Activated T-cell treated with anti-CD3 and anti-CD28 coated beads for 1 hour (primary cell): ENCODE results near the gene SOBP.

Source experiments
- DNase-seq: peaks from one replicate; pipeline ENCODE4 v3.0.0-alpha.2; 2020; ENCODE audit warnings: low read depth

The SOBP gene

DNA sequence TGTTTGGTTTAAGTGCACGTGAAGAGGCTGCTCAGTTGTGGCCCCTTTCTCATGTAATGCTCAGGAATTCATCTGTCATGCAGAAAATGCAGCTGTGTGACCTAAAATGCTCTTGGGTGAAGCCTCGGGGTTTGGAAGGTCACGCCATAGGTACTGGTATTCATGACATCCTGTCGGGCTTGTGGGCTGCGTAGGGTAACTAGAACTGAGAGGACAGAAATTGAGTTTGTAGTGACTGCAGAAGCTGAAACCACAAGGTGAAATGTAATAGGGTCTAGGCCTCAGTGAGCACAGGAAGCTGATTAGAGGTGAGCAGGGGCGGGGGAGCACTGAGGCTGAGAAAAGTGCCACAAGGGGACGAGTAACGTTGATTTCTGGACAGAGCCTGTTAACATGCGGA is 128.8 kb downstream of the SOBP start:
- no peak for DNase-seq

DNA sequence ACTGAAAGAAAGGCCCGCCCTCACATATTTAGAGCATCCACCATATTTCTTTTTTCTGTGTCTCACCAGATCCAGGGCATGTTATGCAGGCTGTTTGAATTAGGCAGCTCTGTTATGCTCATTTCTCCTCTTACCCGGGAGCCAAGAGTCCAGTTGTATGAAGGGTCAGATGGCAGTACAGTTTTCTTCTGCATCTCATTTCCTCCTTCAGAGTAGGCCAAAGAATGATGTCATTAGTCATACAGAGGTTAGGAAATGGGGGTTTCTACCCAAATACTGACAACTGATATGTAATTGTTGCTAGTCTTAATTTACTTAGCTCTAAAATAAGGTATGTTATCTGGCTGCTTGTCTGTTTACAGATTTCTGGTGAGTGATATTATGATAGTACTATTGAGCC is 130.8 kb downstream of the SOBP start:
- DNase-seq, result no peak

- DNase-seq, result no peak
These were observed 131.5 kb downstream of the SOBP start for GRCh38 chr6:107621229-107621937.

GRCh38 chr6:107622269-107622668 is 132.4 kb downstream of the SOBP start:
- DNase-seq, result no peak

- DNase-seq, result no peak
These were observed 134.1 kb downstream of the SOBP start for GRCh38 chr6:107624050-107624449.

GRCh38 chr6:107624541-107624940 is 134.6 kb downstream of the SOBP start:
- DNase-seq, result no peak

DNA sequence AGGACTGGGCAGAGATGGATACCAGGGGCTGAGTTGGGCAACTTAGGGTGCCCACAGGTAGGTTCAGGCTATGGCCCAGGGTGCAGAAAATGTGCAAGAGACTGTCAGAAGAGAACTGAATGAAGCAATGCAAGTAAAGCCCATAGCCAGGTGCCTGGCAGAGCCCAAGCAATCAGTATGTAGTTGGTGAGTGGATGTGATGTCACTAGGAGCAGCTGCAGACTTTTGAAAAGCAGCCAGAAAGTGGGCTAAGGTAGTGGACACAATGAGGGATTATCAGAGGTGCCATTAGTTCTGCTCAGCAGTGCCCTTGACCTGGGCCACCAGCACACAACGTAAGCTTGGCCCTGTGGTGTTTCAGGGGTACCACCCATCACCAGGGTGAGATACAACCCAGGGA is 135.3 kb downstream of the SOBP start:
- no peak for DNase-seq

DNA sequence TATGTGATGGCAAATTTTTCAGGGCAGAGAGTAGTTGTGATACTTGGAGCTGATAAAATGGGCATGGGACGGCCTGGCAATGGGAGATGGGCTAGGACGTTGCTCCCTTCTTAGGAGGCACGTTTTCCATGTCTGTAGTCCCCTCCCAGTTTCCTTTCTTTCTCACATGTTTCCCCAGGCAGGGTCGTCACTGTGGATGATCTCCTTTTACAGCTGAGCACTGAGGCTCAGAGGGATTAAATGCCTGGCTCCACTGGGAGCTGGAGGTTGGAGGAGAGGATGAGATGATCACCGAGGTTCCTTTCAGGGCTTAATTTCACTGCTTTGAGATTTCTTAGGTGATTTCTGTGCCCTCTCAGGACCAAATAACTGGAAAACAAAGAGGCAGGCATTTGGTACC is 136.7 kb downstream of the SOBP start:
- DNase-seq, result no peak

DNA sequence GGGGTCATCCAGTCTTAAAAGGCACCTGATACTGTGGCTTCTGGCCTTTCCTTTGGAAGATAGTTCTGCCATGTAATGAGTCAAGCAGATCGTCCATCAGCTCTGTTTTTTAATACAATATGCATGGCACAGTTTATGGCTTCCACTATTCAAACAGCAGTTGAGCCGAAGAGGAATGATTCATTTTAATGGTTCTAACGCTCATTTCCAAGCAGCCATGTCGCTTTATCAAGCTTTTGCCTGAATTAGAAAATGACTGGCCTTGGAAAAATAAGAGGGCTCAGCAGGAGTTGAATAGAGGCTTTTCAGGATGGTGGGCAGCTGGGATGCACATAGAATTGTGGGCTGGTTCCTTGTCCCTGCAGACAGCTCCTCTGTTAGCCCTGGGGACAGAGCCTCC is 138.1 kb downstream of the SOBP start:
- no peak for DNase-seq

DNA sequence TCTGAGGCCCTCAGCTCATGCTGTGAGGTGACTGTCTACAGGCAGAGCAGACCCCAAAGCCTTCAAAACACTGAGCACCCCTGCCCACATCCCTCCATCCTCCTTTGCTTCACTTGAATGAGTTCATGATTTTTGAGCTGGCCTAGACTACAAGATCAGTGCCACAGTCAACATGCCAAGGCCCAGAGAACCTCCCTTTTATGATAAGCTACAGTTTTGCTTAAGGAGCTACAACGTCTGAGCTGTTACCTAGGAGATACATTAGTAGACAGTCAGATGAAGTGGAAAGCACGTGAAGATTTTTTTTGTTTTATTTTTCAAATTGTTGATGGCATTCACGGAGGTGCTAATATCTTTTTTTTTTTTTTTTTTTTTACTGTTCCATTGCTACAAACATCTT is 139.0 kb downstream of the SOBP start:
- no peak for DNase-seq

DNA sequence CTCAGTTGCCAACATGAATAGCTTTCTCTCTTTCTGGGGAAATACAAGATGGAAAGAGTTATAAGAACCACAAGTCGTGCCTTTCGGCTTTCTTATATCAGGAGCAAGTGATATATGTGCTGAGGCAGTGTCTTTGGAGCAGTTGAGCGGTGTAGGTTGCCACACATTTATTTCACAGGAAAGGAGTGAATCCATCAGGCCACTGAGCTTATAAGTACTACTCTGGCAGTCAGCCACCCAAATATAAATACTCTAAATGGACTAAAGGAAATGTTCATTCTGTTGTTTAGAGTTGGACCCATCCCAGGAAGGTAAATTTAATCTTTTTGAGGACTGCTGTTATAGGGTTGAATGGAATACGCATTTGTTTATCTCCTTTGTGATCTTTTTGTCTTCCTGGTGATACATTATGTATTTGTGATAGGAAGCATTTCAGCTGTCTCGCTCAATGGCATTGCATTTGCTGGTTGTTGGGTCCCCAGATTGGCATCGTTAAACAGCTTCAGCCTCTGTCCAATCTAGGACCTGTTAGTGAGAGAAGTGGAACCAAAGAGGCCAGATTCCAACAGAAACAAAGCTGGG is 139.7 kb downstream of the SOBP start:
- no peak for DNase-seq

- no peak for DNase-seq
These were observed 140.5 kb downstream of the SOBP start for GRCh38 chr6:107630348-107630977.

DNA sequence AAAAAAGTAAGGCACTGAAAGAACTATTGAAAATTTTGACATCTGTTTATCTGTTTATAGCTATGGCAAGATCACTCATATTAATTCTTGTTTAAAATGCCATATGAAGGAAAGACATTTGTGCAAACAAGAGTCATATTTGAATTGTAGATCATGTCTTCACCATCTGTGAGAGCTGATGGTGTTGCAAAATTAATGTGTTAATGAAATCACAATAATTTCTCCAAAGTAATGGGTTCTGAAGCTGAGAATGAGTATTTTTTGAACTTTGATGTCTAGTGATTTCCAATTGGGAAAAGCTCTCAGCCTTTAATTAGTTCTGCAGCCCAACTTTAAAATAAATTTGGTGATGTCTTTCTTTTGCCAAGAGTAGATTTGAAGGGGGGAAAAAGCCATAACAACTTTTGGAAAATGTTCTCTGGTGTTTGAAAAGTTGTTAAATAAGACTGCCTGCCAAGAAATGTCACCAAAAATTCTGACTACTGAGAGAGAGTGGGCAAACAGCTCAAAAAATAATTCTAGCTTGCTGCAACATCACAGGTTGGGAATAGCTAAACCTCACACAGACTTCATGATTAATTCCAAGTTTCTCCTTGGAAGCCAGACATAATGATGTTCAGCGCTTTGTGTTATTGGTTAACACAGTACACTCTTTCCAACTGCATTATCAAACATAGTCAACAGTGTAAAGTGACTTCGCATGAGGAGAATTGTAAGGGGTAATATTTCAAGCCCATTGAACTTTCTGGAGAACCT is 142.6 kb downstream of the SOBP start:
- no peak for DNase-seq

DNA sequence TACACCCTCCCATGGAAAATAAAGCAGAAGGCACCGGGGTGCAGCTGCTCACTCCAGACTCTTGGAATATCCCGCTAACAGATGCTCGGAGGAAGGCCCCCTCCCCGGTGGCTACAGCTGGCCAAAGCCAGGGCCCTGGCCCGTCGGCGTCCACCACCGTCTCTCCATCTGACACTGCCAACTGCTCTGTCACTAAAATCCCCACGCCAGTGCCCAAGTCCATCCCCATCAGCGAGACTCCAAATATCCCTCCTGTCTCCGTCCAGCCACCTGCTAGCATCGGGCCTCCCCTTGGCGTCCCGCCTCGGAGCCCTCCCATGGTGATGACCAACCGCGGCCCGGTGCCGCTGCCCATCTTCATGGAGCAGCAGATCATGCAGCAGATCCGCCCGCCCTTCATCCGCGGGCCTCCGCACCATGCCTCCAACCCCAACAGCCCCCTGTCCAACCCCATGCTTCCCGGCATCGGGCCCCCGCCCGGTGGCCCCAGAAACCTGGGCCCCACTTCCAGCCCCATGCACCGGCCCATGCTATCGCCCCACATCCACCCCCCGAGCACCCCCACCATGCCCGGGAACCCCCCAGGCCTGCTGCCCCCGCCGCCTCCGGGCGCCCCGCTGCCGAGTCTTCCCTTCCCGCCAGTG is 143.9 kb downstream of the SOBP start:
- DNase-seq, result no peak

GRCh38 chr6:107634324-107635056 is 144.6 kb downstream of the SOBP start:
- DNase-seq, result no peak

DNA sequence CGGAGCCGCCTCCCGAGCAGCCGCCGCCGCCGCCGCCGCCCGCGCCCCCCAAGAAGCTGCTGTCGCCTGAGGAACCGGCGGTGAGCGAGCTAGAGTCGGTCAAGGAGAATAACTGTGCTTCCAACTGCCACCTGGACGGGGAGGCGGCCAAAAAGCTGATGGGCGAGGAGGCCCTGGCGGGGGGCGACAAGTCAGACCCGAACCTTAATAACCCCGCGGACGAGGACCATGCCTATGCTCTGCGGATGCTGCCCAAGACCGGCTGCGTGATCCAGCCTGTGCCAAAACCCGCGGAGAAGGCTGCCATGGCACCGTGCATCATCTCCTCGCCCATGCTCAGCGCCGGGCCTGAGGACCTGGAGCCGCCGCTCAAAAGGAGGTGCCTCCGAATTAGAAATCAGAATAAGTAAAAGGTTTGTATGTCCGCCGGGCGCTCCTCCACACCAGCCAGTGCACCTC is 145.2 kb downstream of the SOBP start:
- DNase-seq, result no peak

DNA sequence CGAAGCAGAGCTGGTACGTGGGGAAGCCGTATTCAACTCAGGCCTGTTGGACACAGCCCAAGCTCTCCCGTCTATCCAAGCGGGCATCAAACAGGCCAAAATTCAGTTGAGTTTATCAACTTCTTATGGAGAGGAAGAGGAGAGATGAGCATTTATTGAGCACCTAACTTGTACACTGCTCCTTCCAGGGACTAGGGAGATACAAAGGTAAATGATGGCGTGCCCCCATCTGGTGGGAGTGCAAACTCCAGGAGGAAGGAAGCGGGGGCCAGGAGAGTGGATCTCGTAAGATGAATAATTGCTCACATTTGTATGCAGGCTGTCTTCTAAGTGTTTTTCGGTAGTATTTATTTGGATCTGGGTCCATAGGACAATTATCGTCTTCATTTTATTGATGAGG is 146.6 kb downstream of the SOBP start:
- DNase-seq, result no peak

DNA sequence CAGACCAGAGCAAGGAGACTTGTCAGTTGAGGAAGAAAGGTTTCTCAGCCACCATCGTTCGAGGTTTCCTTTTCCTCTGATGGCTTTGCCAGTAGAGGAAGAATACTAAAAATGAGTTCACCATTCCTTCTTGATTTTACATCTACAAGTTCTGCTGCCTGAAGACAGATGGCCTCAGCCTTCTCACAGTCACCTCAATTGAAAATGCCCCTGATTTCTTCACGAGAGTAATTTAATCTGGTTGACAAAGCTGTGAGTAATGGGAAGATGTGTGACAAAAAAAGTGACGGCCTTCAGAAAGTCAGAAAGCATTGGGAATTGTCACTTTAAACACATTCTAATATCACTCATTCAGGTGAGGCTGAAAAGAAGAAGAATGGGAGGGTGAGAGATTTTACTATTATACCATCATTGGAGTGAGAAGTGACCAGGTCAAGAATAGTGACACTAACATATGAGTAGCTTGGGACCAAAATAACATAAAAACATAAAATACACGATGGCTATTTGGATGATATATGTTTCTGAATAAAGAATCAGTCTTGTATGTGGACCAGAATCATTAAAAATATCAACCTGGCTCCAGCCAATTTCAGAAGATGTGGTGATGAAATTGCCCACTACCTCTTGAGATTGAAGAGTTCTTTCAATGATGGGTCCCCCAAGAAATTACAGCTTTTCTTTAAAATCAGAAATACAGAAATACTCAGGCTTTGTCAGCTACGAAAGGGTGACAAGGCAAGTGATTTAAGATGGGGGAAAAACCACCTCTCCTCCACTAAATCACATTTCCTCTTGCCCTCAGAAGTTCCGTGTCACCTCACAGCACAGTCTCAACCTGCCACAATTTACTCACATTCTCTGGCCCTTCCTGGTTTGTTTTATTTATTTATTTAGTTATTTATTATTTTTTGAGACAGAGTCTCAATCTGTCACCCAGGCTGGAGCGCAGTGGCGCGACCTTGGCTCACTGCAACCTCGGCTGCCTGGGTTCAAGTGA is 147.7 kb downstream of the SOBP start:
- no peak for DNase-seq

GRCh38 chr6:107638493-107638892 is 148.6 kb downstream of the SOBP start:
- no peak for DNase-seq

- DNase-seq, result no peak
These were observed 149.6 kb downstream of the SOBP start for GRCh38 chr6:107639511-107639910.
